Measurements from ENCODE around the gene ANKRD37.

The ANKRD37 gene

GRCh38 chr4:185425647-185426352 lies 29.2 kb downstream of the ANKRD37 start, which contains the start of gene UFSP2:
Gene UFSP2, minus strand, starts transcription at chr4:185425964. Its CDS starts 96 bp downstream, at chr4:185425868.
- peak; percentile 81 for DNase-seq

GRCh38 chr4:185426960-185427688 lies 30.5 kb downstream of the ANKRD37 start:
- DNase-seq = no peak

GRCh38 chr4:185429660-185430059 lies 33.0 kb downstream of the ANKRD37 start:
- no peak for DNase-seq

- DNase-seq = no peak
Measured at GRCh38 chr4:185435466-185435865, 38.8 kb downstream of the ANKRD37 start.

- DNase-seq = no peak
Measured at GRCh38 chr4:185437809-185438208, 41.2 kb downstream of the ANKRD37 start.

GRCh38 chr4:185441479-185441878 lies 44.8 kb downstream of the ANKRD37 start:
- DNase-seq = no peak

GRCh38 chr4:185445209-185445608 lies 48.6 kb downstream of the ANKRD37 start:
- no peak for DNase-seq
